GM19238 (cell line): ENCODE measurements around the gene CCNQ.

Experiments used
- DNase-seq: peaks from one replicate; pipeline ENCODE4 v3.0.0; 2011; ENCODE audit warnings: low spot score; ENCODE audit not compliant: insufficient read length

The CCNQ gene

DNA sequence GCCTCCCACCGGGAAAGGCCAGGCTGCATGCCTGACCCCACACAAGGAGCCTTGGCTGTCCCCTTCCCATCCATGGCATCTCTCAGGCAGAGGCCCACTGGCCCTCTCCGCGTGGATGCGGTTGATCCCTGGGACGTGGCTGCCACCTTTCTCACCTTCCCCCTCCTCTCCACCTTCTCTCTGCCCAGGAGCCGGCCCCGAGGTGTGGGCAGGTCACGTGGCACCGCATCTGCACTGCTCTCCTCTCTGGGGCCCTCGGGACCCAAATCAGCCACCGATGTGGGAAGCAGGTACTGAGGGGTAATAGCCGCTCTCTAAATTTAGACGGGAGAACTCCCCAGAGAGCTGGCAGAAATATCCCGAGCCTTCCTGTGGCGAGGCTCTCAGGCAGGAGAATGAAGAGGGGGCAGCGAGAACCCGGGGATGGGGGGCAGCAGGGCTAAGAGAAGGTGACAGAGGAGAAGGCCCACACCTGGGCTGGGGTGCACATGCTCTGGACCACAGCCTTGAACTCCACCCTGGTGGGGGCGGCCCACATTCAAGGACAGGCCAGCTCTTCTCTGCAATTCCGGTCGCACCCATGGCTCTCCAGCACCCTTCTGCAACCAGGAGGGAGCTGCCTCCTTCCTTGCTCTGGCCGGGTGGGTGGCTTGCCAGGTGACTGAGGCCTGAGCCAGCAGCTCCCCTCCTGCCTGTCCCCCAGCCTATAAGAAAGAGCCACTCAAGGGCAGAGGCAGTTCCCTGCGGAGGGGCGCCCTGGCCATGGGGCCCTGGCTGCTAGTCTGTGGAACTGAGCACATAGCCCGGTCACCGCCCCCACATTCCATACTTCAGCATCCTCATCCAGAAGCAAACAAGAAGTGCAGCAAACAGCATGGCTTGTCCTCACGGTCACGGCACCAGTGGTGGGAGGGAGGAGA is 38.4 kb upstream of the CCNQ start:
- DNase-seq, result no peak

DNA sequence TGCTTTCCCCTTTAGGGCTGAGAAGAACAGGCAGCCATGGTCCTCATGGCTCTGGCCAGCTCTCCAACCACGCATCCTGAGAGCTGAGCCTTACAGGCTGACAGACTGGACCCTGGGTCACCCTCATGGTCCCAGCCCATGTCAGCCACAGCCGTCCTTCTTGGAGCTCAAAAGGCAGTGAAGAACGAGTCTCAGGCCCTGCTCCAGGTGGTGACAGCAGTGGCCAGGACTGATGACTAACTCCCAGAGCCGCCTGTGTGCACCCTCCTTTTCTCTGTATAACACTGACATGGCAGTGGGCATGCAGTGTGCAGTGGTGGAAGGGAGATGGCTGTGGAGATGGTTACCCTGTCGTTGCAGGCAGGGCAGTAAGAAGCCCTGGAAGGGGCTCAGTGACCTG is 37.8 kb upstream of the CCNQ start:
- DNase-seq, result no peak

DNA sequence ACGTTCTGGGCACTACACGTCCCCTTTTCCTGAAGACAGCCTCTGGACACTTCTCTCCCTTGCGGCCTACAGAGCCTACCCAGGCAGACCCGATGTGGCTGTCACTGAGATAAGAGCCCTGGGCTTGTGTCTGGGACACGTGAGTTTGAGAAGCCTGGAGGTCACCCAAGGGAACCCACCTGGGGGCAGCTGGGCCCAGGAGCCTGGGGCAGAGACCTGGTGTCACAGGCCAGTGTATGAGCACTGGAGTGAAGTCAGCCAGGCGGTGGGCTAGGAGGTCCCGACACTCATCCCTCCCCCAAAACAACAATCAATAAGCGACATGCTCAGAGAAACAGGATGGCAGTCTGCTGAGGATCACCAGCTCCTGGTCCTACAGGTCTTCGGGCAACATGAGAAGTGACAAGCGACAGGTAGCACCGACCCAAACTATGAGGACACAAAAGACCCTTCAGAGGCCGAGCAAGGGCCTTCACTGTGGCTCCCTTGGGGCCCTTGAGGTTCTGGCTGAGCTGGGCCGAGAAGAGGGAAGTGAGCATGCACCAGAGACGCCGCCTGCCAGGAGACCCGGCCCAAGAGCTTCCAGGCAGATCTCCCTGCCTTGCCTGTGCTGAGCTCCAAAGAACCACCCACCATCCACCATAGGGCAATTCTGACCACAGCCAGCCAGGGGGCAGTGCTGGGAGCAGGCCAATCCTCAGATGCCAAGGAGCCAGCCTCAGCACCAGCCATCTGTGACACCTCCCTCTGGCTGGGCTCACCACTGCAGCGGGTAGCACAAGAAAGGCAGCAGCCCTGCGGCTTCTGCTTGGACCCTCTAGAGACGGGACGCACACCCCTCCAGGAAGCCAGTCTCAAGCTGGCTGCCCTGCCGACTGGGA is 37.1 kb upstream of the CCNQ start:
- no peak for DNase-seq

DNA sequence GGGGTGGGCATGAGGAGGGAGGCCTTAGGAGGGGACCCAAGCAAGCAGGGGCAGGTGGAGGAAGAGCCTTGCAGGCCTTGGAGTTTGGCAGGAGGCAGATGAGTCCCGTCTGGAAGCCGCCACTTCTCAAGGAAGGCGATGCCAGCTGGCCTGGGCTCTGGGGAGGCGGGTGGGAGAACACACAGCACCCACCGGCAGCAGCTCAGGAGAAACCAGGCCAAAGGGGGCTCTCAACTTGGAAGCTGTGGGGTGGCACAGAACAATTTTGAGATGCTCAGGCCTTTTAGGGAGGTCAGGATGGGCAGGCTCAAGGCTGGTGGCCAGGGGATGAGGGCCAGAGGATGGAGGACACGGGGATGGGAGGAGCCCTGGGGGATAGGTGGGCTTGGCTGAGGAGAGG is 36.4 kb upstream of the CCNQ start:
- no peak for DNase-seq

DNA sequence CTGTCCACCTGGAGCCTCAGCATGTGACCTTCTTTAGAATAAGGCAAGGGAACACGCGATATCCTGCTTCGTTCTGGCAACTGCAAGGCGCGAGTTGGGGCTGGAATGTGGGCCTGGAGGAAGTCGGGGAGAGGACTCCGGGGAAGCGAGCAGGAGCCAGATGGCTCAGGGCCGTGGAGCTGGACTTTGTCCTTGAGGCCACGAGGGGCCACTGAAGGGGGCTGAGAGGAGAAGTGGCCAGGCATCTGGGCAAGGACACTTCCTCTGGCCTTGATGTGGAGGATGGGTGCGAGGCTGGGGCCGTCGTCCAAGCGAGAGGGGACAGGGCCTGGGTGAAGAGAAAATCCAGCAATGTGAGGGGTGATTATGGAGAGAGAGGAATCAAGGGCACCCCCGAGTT is 35.9 kb upstream of the CCNQ start:
- DNase-seq, result no peak

DNA sequence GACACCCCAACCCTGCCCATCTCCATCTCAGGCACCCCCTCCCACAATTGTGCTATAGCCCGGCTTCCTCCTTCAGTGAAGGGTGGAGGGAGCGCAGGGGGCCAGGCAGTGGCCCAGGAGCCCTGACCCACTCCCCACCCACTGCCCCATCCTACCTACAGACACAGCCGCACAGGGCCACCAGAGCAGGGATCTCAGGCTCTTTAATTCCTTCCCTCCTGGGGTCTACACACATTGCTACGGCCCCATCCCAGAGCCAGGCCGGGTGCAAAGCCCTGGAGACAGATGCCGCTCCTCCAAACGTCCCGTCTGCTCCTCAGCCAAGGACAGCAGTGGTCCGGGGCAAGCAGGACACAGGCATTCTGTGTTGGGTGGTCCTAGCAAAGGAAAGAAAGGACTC is 35.3 kb upstream of the CCNQ start:
- no peak for DNase-seq

DNA sequence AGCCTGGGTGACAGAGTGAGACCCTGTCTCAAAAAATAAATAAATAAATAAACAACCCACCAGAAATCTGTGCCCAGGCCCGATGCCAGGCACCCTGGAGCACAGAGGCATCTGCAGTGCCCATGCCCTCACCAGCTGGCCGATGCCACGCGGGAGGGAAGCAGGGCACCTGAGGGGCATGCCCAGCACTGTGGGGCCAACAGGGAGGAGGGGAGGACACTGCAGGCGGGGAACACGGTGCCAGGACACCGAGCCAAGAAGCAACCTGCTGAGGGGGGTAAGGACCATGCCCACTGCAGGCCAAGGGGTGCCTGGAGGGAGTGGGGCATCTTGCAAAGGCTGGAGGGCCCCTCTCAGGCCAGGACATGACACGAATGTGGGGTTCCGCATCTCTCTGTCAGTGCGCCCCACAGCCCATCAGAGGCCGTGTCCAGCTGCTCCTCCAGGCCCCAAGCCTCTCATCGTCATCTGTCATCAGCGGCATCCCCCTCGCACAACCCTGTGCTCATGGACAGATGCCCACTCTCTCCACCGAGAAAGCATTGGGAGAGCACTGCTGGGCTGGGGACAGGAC is 34.8 kb upstream of the CCNQ start:
- DNase-seq, result no peak

DNA sequence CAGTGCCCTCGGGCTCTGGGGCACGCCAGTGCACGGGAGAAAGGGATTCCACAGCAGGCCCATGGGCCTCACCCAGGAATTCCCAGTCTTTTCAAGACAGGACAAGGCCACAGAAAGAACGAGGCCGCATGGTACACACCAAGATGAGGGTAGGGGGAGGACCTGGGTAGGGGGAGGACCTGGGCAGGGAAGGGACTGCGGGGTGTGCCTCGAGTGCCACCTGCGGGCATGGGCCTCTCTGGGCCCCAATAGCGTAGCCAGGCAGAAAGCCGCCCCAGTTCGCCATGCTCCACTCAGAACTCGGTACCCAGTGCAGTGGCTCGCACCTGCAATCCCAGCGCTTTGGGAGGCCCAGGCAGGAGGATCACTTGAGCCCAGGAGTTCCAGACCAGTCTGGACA is 34.1 kb upstream of the CCNQ start:
- no peak for DNase-seq

DNA sequence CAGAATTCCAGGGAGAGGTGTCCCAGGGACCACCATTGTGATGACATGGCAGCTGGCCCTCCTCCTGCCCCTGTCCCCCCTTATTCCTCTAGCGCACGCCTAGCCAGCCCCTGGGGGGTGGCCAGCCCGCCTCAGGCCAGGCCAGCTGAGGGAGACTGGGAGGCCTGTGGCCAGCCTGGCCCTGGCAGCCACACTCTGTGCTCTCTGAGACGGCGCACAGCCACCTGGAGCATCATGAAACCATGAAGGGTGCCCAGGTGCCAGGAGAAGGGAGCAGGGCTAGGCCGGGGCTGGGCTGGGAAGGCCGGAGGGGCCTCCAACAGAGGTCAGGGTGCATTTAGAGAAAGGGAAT is 33.6 kb upstream of the CCNQ start:
- DNase-seq, result no peak

DNA sequence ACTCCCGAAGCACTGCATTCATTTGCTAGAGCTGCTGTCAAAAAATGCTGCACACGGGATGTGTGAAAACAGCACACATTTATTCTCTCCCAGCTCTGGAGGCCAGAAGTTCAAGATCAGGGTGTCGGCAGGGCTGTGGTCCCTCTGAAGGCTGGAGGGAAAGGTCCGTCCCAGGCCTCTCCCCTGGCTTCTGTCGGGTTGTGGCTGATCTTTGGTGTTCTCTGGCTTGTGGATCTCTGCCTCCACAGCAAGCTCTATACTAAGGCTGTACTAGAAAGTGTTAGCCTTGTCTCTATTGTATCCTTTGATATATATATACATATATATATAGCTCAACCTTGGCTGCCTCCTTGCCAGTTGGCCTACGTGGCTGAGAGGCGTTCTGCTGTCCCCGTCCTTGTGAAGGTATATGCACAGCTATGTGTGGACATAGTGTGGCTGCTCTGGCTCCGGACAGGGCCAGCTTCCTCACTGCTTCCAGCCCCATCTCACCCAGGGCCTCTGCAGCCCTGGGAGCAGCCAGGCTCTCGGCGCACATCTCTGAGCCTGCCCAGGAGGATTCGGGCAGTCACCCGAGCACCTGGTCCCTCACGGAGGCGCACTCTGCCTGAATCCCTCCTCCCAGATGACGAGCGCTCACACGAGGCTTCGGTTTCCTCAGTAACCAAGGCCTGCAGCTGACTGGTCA is 33.1 kb upstream of the CCNQ start:
- DNase-seq, result no peak

DNA sequence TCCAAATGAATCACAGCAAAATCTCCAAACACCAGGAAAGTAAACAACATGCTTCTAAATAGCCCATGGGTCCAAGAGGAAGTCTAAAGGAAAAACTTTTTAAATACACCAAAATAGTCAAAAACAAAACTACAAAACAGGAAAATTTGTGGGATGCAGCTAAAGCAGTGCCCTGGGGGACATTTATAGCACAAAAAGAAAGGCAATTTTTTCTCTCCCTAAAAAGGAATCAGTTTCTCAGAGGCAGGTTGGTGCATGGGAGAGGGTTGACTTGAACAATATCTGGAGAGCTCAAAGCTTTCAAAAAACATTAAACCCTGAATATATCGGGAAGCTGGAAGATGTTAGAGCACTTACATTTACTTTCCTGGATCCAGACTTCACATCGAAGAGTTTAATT is 32.4 kb upstream of the CCNQ start:
- DNase-seq, result no peak

DNA sequence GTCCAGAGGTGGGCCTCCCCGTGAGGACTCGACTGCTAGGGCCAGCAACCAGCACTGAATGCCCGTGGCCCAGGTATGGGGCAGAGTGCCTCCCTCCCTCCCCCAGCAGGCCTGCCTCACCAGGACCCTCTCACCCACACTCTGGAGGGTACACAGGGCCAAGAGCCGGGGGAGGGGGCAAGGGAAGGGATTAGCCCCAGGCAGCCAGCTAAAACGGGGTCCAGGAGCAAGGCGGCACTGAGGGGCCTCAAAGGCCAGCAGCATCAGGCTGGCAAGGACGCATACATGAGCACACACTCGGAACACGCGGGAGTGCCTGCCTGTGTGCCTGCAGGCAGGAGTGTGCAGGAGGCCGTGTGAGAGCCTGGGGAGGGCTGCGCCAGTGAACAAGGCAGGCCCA is 29.7 kb upstream of the CCNQ start:
- no peak for DNase-seq

DNA sequence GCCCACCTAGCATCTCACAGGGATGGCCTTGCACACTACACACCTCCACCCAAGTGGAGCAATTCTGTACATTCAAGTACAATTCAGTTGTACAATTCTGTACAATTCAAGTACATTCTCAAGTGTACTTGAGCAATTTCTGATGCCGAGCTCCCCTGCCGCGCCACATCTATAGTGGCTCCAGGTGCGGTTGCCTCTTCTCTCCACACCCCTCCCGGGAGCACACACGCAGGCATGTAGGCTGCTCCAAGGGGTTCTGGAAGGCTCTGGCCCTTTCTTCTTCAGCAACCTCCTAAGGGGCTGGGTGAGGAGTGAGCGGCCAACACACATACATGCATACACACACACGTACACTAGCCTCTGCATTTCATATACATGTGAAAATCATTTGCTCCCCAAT is 29.2 kb upstream of the CCNQ start:
- no peak for DNase-seq

DNA sequence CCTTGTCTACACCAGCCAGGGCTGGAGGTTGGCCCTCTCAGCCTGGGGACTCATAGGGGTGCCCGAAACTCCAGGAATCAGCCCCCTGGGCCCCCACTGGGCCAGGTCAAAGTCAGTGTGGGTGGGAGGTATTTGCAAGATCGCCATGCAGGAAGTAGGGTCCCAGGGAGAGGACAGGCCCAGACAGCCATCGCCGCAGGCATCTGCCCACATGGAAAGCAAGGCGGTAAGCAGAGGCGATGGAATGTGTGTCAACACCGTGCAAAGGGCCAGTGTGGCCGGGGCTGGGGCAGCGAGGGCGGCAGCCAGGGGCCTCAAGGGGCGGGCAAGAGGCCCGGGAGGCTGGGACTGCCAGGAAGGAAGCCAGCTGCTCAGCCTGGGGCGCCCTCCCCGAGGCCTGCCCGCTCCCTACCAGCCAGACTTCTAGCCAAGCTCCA is 28.8 kb upstream of the CCNQ start:
- DNase-seq, result no peak

DNA sequence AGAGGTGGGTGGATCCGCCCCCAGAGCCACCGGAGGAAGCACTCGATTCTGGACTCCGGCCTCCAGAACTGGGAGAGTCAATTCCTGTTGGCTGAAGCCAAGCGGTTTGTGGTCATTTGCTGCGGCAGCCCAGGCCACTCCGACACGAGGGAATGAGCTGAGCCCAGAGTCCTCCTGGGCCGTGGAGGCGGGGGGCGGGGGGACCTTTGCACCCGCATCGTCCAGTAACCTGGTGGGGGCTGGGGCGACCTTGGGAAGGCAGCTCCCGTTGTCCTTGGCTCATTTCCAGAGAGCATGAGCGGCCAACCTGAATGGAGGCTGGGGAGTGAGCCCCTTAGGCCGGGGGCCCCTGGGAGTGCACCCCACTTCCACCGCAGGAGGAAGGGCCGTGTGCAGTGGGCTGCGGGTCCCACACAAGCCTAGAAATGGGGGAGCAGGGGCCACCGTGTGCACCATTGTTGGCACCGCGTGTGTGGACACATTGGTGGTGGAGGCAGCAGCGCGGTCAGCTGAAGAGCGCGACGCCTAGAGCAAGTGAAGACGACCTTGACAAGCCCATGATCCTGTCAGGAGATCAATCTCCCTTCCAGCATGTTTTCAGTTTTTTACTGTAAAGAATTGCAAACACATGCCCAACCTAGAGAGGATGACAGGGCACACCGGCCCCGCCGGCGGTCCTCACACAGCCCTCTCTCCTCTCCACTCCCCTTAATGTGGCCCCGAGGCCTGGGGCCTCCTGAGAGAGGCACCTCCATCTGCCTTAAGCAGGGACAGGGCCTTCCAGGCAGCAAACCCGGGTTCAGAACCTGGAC is 28.1 kb upstream of the CCNQ start:
- no peak for DNase-seq

DNA sequence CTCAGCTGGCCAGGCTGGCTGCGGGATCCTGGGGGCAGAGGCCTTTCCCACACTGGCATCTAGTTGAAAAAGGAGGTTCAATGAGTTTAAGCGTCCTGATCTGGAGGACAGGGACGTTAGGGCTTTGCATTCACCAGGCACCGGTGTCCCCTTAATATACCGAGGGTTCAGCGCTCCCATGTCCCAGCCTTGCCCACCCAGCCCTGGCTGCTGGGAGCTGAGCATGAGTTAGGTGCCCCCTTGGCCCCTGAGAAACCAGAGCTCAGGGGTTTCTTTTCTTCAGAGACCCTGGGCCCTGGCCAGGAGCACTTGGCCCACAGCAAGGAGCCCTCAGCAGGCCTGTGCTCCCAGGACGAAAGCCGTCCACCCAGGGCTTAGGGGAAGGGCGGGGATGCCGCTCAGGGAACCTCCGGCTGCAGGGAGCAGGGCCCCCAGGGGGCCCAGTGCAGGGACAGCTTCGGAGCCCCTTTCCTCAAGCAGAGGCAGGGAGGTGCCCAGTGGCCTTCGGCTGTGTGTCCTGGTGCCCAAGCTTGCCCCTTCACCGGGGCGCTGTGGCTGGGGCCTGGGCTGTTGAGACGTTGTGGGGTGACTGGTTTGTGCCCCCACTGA is 27.2 kb upstream of the CCNQ start:
- DNase-seq, result no peak

DNA sequence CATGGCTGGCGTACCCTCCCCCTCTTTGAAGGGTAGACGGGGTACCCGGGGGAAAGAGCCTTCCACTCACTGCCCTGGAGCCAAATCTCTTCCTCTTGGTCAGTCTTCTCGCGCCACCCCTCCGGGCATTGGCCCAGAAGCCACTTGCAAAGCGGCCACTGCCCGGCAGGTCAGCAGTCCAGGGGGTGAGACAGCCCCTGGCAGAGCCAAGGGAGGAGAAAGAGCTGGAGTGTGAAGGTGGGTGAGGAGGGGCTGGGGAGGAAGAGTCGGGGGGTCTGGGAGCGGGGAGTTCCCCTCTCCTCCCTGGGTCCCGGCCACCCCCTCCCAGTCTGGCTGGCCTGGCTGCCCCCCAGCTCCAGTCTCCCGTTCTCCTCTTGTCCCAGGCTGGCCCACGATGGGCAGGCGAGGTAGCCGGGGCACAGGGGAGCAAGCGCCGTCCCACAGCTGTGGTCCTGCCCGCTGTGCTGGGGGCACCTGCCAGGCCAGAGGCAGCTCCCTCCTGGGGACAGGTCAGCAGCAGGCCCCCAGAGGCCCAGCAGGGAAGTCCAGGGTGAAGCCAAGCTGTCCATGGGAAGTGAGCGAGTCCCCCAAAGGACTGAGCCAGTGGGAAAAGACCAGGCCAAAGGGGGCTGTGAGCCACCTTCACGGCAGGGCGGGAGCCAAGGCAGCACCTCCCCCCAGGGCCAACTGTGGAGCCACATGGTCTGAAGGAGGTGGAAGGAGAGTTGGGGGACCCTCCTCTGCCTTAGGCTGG is 26.5 kb upstream of the CCNQ start:
- DNase-seq, result no peak

DNA sequence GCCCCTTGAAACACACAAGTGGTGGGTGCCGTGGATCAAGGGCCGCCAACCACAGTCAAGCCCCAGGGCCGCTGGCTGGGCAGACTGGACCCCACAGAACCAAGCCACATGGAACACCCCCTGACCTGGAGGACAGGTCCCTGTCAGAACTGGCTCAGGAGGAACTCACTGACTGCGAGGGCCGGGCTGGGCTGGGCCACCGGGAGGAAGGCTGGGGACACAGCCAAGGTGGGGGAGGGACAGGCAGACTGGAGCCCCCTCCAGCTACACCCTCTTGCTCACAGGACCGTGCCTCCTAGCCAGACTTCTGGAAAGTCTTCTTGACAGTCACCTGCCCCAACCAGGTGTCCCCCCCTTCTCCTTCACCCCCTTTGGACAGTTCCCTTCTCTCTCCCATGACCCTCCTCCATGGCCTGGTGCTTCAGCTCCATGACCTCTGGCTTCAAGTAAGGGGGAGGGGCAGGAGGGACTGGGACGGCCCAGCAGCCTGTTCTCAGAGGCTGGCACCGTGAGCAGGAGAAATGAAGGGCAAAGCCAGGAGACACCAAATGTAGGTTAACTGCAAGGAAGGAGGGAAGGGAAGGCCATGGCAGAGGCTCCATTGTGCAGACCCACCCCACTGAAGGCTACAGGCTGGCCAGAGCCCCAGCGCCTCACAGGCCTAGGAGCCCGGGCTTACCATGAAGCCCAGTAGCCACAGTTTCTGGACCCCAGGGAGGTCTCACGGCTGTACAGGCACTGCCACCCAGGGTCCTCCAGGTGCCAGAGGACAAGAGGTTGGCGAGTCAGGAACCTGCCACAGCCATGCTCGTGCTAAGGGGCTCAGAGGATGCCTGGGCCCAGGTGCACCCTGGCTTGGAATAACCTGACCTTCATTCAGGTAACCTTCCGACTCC is 25.5 kb upstream of the CCNQ start:
- no peak for DNase-seq
